ENCODE data around the gene INTS1.

DNA sequence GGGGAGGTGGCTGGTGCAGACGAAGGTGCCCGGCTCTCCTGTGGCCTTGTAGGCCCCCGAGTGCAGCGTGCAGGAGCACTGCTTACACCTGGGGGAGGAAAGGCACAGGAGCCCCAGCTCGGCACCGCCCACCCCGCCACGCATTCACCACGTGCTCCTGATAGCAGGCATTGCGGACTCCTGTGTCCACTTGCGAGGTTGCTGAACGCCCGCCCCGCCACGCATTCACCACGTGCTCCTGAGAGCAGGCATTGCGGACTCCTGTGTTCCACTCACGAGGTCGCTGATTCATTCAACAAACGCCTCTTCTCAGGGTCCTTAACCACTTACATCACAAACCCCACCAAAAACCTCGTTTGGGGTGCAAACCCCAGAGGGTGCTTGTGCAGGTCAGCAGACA is 58.8 kb downstream of the INTS1 start:
- TF ChIP-seq, protein P1, sequence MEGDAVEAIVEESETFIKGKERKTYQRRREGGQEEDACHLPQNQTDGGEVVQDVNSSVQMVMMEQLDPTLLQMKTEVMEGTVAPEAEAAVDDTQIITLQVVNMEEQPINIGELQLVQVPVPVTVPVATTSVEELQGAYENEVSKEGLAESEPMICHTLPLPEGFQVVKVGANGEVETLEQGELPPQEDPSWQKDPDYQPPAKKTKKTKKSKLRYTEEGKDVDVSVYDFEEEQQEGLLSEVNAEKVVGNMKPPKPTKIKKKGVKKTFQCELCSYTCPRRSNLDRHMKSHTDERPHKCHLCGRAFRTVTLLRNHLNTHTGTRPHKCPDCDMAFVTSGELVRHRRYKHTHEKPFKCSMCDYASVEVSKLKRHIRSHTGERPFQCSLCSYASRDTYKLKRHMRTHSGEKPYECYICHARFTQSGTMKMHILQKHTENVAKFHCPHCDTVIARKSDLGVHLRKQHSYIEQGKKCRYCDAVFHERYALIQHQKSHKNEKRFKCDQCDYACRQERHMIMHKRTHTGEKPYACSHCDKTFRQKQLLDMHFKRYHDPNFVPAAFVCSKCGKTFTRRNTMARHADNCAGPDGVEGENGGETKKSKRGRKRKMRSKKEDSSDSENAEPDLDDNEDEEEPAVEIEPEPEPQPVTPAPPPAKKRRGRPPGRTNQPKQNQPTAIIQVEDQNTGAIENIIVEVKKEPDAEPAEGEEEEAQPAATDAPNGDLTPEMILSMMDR (IDR thresholded peaks at IDR 0.05; ENCODE audit: low read depth, low read length, poor library complexity, severe bottlenecking) = no peak
- TF ChIP-seq EZH2phosphoT487 (IDR thresholded peaks at IDR 0.05; ENCODE audit: borderline replicate concordance, low read length) = no peak
